ENCODE data around the gene ATP4A.

DNA sequence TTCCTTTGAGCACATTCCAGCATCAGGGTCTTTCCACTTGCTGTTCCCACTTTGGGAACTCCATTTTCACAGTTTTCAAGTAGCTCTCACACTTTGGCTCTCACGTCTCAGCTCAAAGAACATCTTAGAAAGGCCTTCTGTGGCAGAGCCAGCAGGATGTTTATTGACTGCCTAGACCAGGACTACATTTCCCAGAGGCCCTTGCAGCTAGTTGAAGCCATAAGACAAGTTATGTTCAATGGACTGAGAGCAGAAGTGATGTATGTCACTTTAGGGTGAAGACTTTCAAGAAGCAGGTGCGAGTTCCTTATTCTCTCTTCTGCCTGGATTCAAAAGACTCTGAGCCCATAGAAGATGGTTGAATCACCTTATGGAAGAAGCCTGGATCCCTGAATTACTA, 44.8 kb upstream of the ATP4A start:
- TF ChIP-seq POLR2A (IDR thresholded peaks at IDR 0.05) (no peak), EP300 (IDR thresholded peaks at IDR 0.05) (no peak), POLR2AphosphoS5 (IDR thresholded peaks at IDR 0.05) (no peak)
- TF ChIP-seq, protein P1, sequence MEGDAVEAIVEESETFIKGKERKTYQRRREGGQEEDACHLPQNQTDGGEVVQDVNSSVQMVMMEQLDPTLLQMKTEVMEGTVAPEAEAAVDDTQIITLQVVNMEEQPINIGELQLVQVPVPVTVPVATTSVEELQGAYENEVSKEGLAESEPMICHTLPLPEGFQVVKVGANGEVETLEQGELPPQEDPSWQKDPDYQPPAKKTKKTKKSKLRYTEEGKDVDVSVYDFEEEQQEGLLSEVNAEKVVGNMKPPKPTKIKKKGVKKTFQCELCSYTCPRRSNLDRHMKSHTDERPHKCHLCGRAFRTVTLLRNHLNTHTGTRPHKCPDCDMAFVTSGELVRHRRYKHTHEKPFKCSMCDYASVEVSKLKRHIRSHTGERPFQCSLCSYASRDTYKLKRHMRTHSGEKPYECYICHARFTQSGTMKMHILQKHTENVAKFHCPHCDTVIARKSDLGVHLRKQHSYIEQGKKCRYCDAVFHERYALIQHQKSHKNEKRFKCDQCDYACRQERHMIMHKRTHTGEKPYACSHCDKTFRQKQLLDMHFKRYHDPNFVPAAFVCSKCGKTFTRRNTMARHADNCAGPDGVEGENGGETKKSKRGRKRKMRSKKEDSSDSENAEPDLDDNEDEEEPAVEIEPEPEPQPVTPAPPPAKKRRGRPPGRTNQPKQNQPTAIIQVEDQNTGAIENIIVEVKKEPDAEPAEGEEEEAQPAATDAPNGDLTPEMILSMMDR (IDR thresholded peaks at IDR 0.05): no peak

Data from sigmoid colon (tissue), 4 donors.